Measurements from ENCODE around the gene PLAC1.

PLAC1 gene

GRCh38 chrX:134661295-134661694 lies 3.0 kb upstream of the PLAC1 start:
- no peak for TF ChIP-seq POLR2AphosphoS5 (IDR thresholded peaks at IDR 0.05; ENCODE audit: low read depth)
- Histone ChIP-seq H3K4me3 (replicated peaks; ENCODE audit: insufficient read depth, low read length) (no peak overlapping the region), H3K27ac (replicated peaks) (no peak overlapping the region), H3K27me3 (ENCODE audit: insufficient read depth, poor library complexity, severe bottlenecking) (no peaks in the 10 kb centered on the region)
- DNase-seq (ENCODE audit: low read depth in 1 of 2, low spot score in 1 of 2): no peak

- H3K4me3 ChIP-seq (replicated peaks; ENCODE audit: insufficient read depth, low read length): no peak overlapping the region
- H3K27me3 ChIP-seq (ENCODE audit: insufficient read depth, poor library complexity, severe bottlenecking): no peaks in the 10 kb centered on the region
- no peak overlapping the region for H3K27ac ChIP-seq (replicated peaks)
- no peak for TF ChIP-seq SPI1 (IDR thresholded peaks at IDR 0.05; ENCODE audit: borderline replicate concordance, low read depth)
- TF ChIP-seq CTCF (IDR thresholded peaks at IDR 0.05; ENCODE audit: insufficient read depth, low read length): no peak
- TF ChIP-seq REST (IDR thresholded peaks at IDR 0.05; ENCODE audit: insufficient replicate concordance, low read depth): no peak
- TF ChIP-seq POLR2AphosphoS5 (IDR thresholded peaks at IDR 0.05; ENCODE audit: low read depth): no peak
- no peak for TF ChIP-seq GABPA (IDR thresholded peaks at IDR 0.05; ENCODE audit: low read depth)
- no peak for DNase-seq (ENCODE audit: low read depth in 1 of 2, low spot score in 1 of 2)
Observed at GRCh38 chrX:134660627-134661026, 2.4 kb upstream of the PLAC1 start.

- no peaks in the 10 kb centered on the region for H3K27me3 ChIP-seq (ENCODE audit: insufficient read depth, poor library complexity, severe bottlenecking)
- TF ChIP-seq POLR2AphosphoS5 (IDR thresholded peaks at IDR 0.05; ENCODE audit: low read depth) (no peak), REST (IDR thresholded peaks at IDR 0.05; ENCODE audit: insufficient replicate concordance, low read depth) (no peak), SPI1 (IDR thresholded peaks at IDR 0.05; ENCODE audit: borderline replicate concordance, low read depth) (no peak), GABPA (IDR thresholded peaks at IDR 0.05; ENCODE audit: low read depth) (no peak), CTCF (IDR thresholded peaks at IDR 0.05; ENCODE audit: insufficient read depth, low read length) (no peak)
- DNase-seq (ENCODE audit: low read depth in 1 of 2, low spot score in 1 of 2): no peak
Observed at GRCh38 chrX:134659761-134660160, 1.5 kb upstream of the PLAC1 start.

GRCh38 chrX:134658760-134659023 lies 421 bp upstream of the PLAC1 start:
- no peak for DNase-seq (ENCODE audit: low read depth in 1 of 2, low spot score in 1 of 2)
- no peak for TF ChIP-seq CTCF (IDR thresholded peaks at IDR 0.05; ENCODE audit: insufficient read depth, low read length)
- TF ChIP-seq POLR2AphosphoS5 (IDR thresholded peaks at IDR 0.05; ENCODE audit: low read depth): no peak
- no peak for TF ChIP-seq SPI1 (IDR thresholded peaks at IDR 0.05; ENCODE audit: borderline replicate concordance, low read depth)
- no peak for TF ChIP-seq REST (IDR thresholded peaks at IDR 0.05; ENCODE audit: insufficient replicate concordance, low read depth)
- TF ChIP-seq GABPA (IDR thresholded peaks at IDR 0.05; ENCODE audit: low read depth): no peak
- H3K4me3 ChIP-seq (replicated peaks; ENCODE audit: insufficient read depth, low read length): no peak overlapping the region
- no peak overlapping the region for H3K27ac ChIP-seq (replicated peaks)
- H3K27me3 ChIP-seq (ENCODE audit: insufficient read depth, poor library complexity, severe bottlenecking): no peaks in the 10 kb centered on the region

More at GRCh38 chrX:134659761-134660160, 1.5 kb upstream of the PLAC1 start:
- no peak overlapping the region for H3K27ac ChIP-seq (replicated peaks)
- no peak overlapping the region for H3K4me3 ChIP-seq (replicated peaks; ENCODE audit: insufficient read depth, low read length)
